Panc1 (cell line): ENCODE data around the gene ASXL2.

Experiments used
- POLR2AphosphoS5 ChIP-seq: IDR thresholded peaks from 2 replicates; pipeline ENCODE4 v1.6.1; 2012; ENCODE audit warnings: mild to moderate bottlenecking, low read depth, low read length, moderate library complexity
- REST ChIP-seq, 2 experiments: IDR thresholded peaks; 2 replicates each; pipeline ENCODE4 v1.6.1; 2011 to 2012; ENCODE audit warnings: low read depth in 2 of 2, control low read depth in 1 of 2, low read length in 1 of 2, mild to moderate bottlenecking in 1 of 2, moderate library complexity in 1 of 2; ENCODE audit not compliant: insufficient read depth in 1 of 2
- TCF7L2 ChIP-seq: IDR thresholded peaks from 2 replicates; pipeline ENCODE4 v1.6.1; 2011; ENCODE audit warnings: mild to moderate bottlenecking, low read depth, low read length, inconsistent platforms
- TF ChIP-seq, protein P1 (sequence below): fragments of 450-650 bp; IDR thresholded peaks from 2 replicates; pipeline ENCODE4 v1.5.1; 2017; ENCODE audit warnings: mild to moderate bottlenecking

DNA sequence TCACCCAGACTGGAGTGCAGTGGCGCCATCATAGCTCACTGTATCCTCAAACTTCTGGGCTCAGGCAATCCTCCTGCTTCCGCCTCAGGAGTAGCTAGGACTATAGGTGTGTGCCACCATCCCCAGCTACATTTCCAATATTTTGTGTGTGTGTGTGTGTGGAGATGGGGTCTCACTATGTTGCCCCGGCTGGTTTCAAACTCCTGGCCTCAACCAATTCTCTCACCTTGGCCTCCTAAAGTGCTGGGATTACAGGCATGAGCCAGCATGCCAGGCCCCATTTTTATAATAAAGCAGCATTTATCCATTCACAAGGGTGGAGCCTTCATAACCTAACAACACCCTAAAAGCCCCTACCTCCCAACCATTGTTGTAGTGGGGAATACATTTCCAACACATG, 152.4 kb downstream of the ASXL2 start:
- TF ChIP-seq, protein P1, sequence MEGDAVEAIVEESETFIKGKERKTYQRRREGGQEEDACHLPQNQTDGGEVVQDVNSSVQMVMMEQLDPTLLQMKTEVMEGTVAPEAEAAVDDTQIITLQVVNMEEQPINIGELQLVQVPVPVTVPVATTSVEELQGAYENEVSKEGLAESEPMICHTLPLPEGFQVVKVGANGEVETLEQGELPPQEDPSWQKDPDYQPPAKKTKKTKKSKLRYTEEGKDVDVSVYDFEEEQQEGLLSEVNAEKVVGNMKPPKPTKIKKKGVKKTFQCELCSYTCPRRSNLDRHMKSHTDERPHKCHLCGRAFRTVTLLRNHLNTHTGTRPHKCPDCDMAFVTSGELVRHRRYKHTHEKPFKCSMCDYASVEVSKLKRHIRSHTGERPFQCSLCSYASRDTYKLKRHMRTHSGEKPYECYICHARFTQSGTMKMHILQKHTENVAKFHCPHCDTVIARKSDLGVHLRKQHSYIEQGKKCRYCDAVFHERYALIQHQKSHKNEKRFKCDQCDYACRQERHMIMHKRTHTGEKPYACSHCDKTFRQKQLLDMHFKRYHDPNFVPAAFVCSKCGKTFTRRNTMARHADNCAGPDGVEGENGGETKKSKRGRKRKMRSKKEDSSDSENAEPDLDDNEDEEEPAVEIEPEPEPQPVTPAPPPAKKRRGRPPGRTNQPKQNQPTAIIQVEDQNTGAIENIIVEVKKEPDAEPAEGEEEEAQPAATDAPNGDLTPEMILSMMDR = no peak
- no peak for TF ChIP-seq TCF7L2
- no peak for TF ChIP-seq REST (IDR thresholded peaks at IDR 0.05; ENCODE audit: insufficient read depth in 1 of 2, low read depth in 2 of 2, low read length in 1 of 2)
- TF ChIP-seq POLR2AphosphoS5 = no peak
